NCI-H524 treated with DMSO at 0.1 percent for 48 hours (cell line): Measurements from ENCODE around the gene MAML2.
"Not testable (repeated sequence)": the region's sequence is repeated elsewhere in the genome, so short reads cannot be mapped to it uniquely, and the experiment has no call there.

Experiments used
- DNase-seq: peaks from one replicate; lab custom pipeline; 2025; lab: John Stamatoyannopoulos, UW

The MAML2 gene

GRCh38 chr11:96293109-96293508 lies 49.9 kb downstream of the MAML2 start:
- DNase-seq = no peak

GRCh38 chr11:96292291-96293010 lies 50.5 kb downstream of the MAML2 start:
- DNase-seq = no peak

- no peak for DNase-seq
These were observed 52.4 kb downstream of the MAML2 start for GRCh38 chr11:96290631-96291030.

GRCh38 chr11:96290031-96290430 lies 53.0 kb downstream of the MAML2 start:
- DNase-seq = no peak

- DNase-seq = no peak
These were observed 54.1 kb downstream of the MAML2 start for GRCh38 chr11:96288915-96289314.

- DNase-seq = no peak
These were observed 55.1 kb downstream of the MAML2 start for GRCh38 chr11:96287822-96288439.

- DNase-seq = not testable (repeated sequence)
These were observed 57.0 kb downstream of the MAML2 start for GRCh38 chr11:96285985-96286384.

GRCh38 chr11:96284917-96285316 lies 58.1 kb downstream of the MAML2 start:
- DNase-seq = no peak

- DNase-seq = no peak
These were observed 58.6 kb downstream of the MAML2 start for GRCh38 chr11:96284401-96284800.

- DNase-seq = no peak
These were observed 60.3 kb downstream of the MAML2 start for GRCh38 chr11:96282625-96283220.

- DNase-seq = no peak
These were observed 62.6 kb downstream of the MAML2 start for GRCh38 chr11:96280444-96280843.

GRCh38 chr11:96279896-96280290 lies 63.1 kb downstream of the MAML2 start:
- no peak for DNase-seq

- DNase-seq = no peak
These were observed 63.7 kb downstream of the MAML2 start for GRCh38 chr11:96279018-96279895.

- no peak for DNase-seq
These were observed 64.7 kb downstream of the MAML2 start for GRCh38 chr11:96278039-96278897.

- DNase-seq = no peak
These were observed 65.3 kb downstream of the MAML2 start for GRCh38 chr11:96277696-96278038.

GRCh38 chr11:96276836-96277235 lies 66.2 kb downstream of the MAML2 start:
- DNase-seq = no peak

GRCh38 chr11:96275801-96276594 lies 67.0 kb downstream of the MAML2 start:
- no peak for DNase-seq

- no peak for DNase-seq
These were observed 69.5 kb downstream of the MAML2 start for GRCh38 chr11:96273507-96273906.

- no peak for DNase-seq
These were observed 70.3 kb downstream of the MAML2 start for GRCh38 chr11:96272529-96273222.

- no peak for DNase-seq
These were observed 71.2 kb downstream of the MAML2 start for GRCh38 chr11:96271777-96272176.
